Measurements from ENCODE around the gene FBXL13.

DNA sequence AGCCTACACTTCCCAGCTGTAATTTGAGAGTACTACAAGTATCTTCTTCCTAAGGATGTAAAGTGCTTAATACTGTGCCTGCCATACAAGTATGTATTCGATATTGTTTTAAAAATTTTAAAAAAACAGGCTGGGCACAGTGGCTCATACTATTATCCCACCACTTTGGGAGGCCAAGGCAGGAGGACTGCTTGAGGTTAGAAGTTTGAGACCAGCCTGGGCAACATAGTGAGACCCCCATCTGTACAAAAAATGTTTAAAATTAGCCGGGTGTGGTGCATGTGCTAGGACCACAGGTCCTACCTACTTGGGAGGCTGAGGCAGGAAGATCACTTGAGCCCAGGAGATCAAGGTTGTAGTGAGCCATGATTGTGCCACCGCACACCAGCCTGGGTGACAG lies 8.6 kb upstream of the FBXL13 start:
- TF ChIP-seq, protein P1, sequence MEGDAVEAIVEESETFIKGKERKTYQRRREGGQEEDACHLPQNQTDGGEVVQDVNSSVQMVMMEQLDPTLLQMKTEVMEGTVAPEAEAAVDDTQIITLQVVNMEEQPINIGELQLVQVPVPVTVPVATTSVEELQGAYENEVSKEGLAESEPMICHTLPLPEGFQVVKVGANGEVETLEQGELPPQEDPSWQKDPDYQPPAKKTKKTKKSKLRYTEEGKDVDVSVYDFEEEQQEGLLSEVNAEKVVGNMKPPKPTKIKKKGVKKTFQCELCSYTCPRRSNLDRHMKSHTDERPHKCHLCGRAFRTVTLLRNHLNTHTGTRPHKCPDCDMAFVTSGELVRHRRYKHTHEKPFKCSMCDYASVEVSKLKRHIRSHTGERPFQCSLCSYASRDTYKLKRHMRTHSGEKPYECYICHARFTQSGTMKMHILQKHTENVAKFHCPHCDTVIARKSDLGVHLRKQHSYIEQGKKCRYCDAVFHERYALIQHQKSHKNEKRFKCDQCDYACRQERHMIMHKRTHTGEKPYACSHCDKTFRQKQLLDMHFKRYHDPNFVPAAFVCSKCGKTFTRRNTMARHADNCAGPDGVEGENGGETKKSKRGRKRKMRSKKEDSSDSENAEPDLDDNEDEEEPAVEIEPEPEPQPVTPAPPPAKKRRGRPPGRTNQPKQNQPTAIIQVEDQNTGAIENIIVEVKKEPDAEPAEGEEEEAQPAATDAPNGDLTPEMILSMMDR (IDR thresholded peaks at IDR 0.05) = no peak
- no peak for TF ChIP-seq POLR2A (IDR thresholded peaks at IDR 0.05)
